Thyroid gland (tissue), 4 donors: Measurements from ENCODE around the gene ACOT8.
"Not testable (repeated sequence)": the region's sequence is repeated elsewhere in the genome, so short reads cannot be mapped to it uniquely, and the experiment has no call there.

Experiments
- CTCF ChIP-seq, 6 experiments: fragments of 200-600 bp in 3 of 6; fragments of 450-650 bp in 3 of 6; sonication (generic) in 3 of 6; IDR thresholded peaks; one replicate each; pipeline ENCODE4 v1.5.1; 2016 to 2019; ENCODE audit warnings: antibody characterized with exemption in 6 of 6, mild to moderate bottlenecking in 2 of 6, inconsistent platforms in 1 of 6, moderate library complexity in 1 of 6
- POLR2A ChIP-seq, 2 donors: fragments of 450-650 bp; IDR thresholded peaks; one replicate each; pipeline ENCODE4 v1.6.1; 2017; ENCODE audit warnings: antibody characterized with exemption in 2 of 2, mild to moderate bottlenecking in 2 of 2, moderate library complexity in 1 of 2

GRCh38 chr20:45829673-45830106, 27.5 kb downstream of the ACOT8 start:
- not testable (repeated sequence) for TF ChIP-seq CTCF, POLR2A (IDR thresholded peaks at IDR 0.05)
